H9 (cell line): ENCODE results near the gene FAM210B. TPM values are rescaled to one million over a fixed set of nuclear protein-coding genes. Genes with fewer than 3 reads are reported as not detected.

ENCODE experiments used
- DNase-seq: peaks from one replicate; pipeline ENCODE4 v3.0.0-alpha.2; 2017
- H2AFZ ChIP-seq: one replicate; pipeline ENCODE4 v1.6.1; 2013; ENCODE audit warnings: mild to moderate bottlenecking, low read length, control low read depth, moderate library complexity
- H2AK5ac ChIP-seq: 2 replicates; pipeline ENCODE4 v1.6.1; 2013; ENCODE audit warnings: low read length, control low read depth, mixed read lengths; ENCODE audit not compliant: insufficient read length
- H2BK120ac ChIP-seq: one replicate; pipeline ENCODE4 v1.6.1; 2013; ENCODE audit warnings: low read depth, mild to moderate bottlenecking, low read length, control low read depth, inconsistent platforms; ENCODE audit not compliant: poor library complexity, severe bottlenecking
- H2BK12ac ChIP-seq: 2 replicates; pipeline ENCODE4 v1.6.1; 2013; ENCODE audit warnings: low read length, control low read depth, mixed read lengths, low read depth; ENCODE audit not compliant: insufficient read length
- H2BK15ac ChIP-seq: 2 replicates; pipeline ENCODE4 v1.6.1; 2013; ENCODE audit warnings: low read depth, low read length, control low read depth
- H2BK20ac ChIP-seq: one replicate; pipeline ENCODE4 v1.6.1; 2013; ENCODE audit warnings: low read depth, mild to moderate bottlenecking, low read length, control low read depth, inconsistent platforms; ENCODE audit not compliant: poor library complexity, severe bottlenecking
- H2BK5ac ChIP-seq: 2 replicates; pipeline ENCODE4 v1.6.1; 2013; ENCODE audit warnings: low read length, control low read depth, mixed read lengths; ENCODE audit not compliant: insufficient read length
- H3K14ac ChIP-seq: 2 replicates; pipeline ENCODE4 v1.6.1; 2013; ENCODE audit warnings: low read length, control low read depth; ENCODE audit not compliant: insufficient read depth
- H3K18ac ChIP-seq: 2 replicates; pipeline ENCODE4 v1.6.1; 2013; ENCODE audit warnings: low read depth, mild to moderate bottlenecking, mixed read lengths, low read length, control low read depth; ENCODE audit not compliant: insufficient read length
- H3K23ac ChIP-seq: 2 replicates; pipeline ENCODE4 v1.6.1; 2013; ENCODE audit warnings: low read length, control low read depth, mixed read lengths, low read depth; ENCODE audit not compliant: insufficient read length
- H3K23me2 ChIP-seq: 2 replicates; pipeline ENCODE4 v1.6.1; 2013; ENCODE audit warnings: low read depth, mild to moderate bottlenecking, mixed read lengths, low read length, control low read depth; ENCODE audit not compliant: insufficient read length, poor library complexity, severe bottlenecking
- H3K27ac ChIP-seq: 2 replicates; pipeline ENCODE4 v1.5.1; 2013; ENCODE audit warnings: low read length, control low read depth, mixed read lengths, low read depth; ENCODE audit not compliant: insufficient read length
- H3K27me3 ChIP-seq: 2 replicates; pipeline ENCODE4 v1.6.1; 2013; ENCODE audit warnings: low read length, control low read depth, inconsistent platforms; ENCODE audit not compliant: insufficient read depth
- H3K4ac ChIP-seq: 2 replicates; pipeline ENCODE4 v1.6.1; 2013; ENCODE audit warnings: low read depth, mild to moderate bottlenecking, control low read depth, inconsistent platforms, low read length, moderate library complexity
- H3K4me1 ChIP-seq: 2 replicates; pipeline ENCODE4 v1.6.1; 2013; ENCODE audit warnings: low read length, control low read depth, inconsistent platforms; ENCODE audit not compliant: insufficient read depth
- H3K4me2 ChIP-seq: 2 replicates; pipeline ENCODE4 v1.6.1; 2013; ENCODE audit warnings: low read length, control low read depth, mixed read lengths; ENCODE audit not compliant: insufficient read length, insufficient read depth
- H3K56ac ChIP-seq: 2 replicates; pipeline ENCODE4 v1.6.1; 2013; ENCODE audit warnings: low read depth, mild to moderate bottlenecking, mixed read lengths, low read length, control low read depth; ENCODE audit not compliant: insufficient read length
- H3K79me1 ChIP-seq: 2 replicates; pipeline ENCODE4 v1.6.1; 2013; ENCODE audit warnings: low read depth, mild to moderate bottlenecking, moderate library complexity, low read length, control low read depth, inconsistent platforms; ENCODE audit not compliant: insufficient read depth, poor library complexity, severe bottlenecking
- H3K79me2 ChIP-seq: 2 replicates; pipeline ENCODE4 v1.6.1; 2013; ENCODE audit warnings: low read length, control low read depth, inconsistent platforms; ENCODE audit not compliant: insufficient read depth
- H3K9ac ChIP-seq: 2 replicates; pipeline ENCODE4 v1.6.1; 2013; ENCODE audit warnings: low read length, control low read depth, mixed read lengths; ENCODE audit not compliant: insufficient read length; ENCODE audit errors: extremely low read depth
- H3K9me3 ChIP-seq: one replicate; pipeline ENCODE4 v1.6.1; 2013; ENCODE audit warnings: low read depth, low read length, inconsistent platforms; ENCODE audit not compliant: control insufficient read depth
- H3T11ph ChIP-seq: one replicate; pipeline ENCODE4 v1.6.1; 2013; ENCODE audit warnings: mild to moderate bottlenecking, low read length, control low read depth, inconsistent platforms
- H4K20me1 ChIP-seq: one replicate; pipeline ENCODE4 v1.6.1; 2013; ENCODE audit not compliant: control insufficient read depth, insufficient read length, insufficient read depth
- H4K5ac ChIP-seq: 2 replicates; pipeline ENCODE4 v1.6.1; 2013; ENCODE audit warnings: low read depth, mild to moderate bottlenecking, mixed read lengths, low read length, control low read depth; ENCODE audit not compliant: insufficient read length
- H4K8ac ChIP-seq: replicated peaks from 2 replicates; pipeline ENCODE4 v1.6.1; 2013; ENCODE audit warnings: low read length, control low read depth, mixed read lengths, low read depth; ENCODE audit not compliant: insufficient read length
- H4K91ac ChIP-seq: 2 replicates; pipeline ENCODE4 v1.6.1; 2013; ENCODE audit warnings: low read depth, mild to moderate bottlenecking, moderate library complexity, mixed read lengths, low read length, control low read depth; ENCODE audit not compliant: insufficient read length
- H3K27ac Mint-ChIP-seq, 3 experiments: 2 replicates in 2 of 3; 3 replicates in 1 of 3; pipeline ENCODE4 v1.8.0; 2020 to 2021; ENCODE audit warnings: mixed read lengths in 3 of 3, mild to moderate bottlenecking in 1 of 3, moderate library complexity in 1 of 3
- H3K27me3 Mint-ChIP-seq: 2 replicates; pipeline ENCODE4 v1.8.0; 2021; ENCODE audit warnings: low read depth, mild to moderate bottlenecking, moderate library complexity, mixed read lengths
- H3K36me3 Mint-ChIP-seq, 3 experiments: 2 replicates in 2 of 3; 3 replicates in 1 of 3; pipeline ENCODE4 v1.8.0; 2020 to 2021; ENCODE audit warnings: low read depth in 3 of 3, mixed read lengths in 3 of 3; ENCODE audit not compliant: insufficient read depth in 1 of 3
- H3K4me1 Mint-ChIP-seq, 2 experiments: 2 replicates each; pipeline ENCODE4 v1.8.0; 2020; ENCODE audit warnings: mixed read lengths in 2 of 2
- H3K4me3 Mint-ChIP-seq, 2 experiments: 2 replicates in 1 of 2; 3 replicates in 1 of 2; pipeline ENCODE4 v1.8.0; 2020 to 2021; ENCODE audit warnings: mild to moderate bottlenecking in 2 of 2, mixed read lengths in 2 of 2, moderate library complexity in 1 of 2
- H3K9me3 Mint-ChIP-seq, 2 experiments: 2 replicates in 1 of 2; 3 replicates in 1 of 2; pipeline ENCODE4 v1.8.0; 2020; ENCODE audit warnings: mild to moderate bottlenecking in 2 of 2, mixed read lengths in 2 of 2, moderate library complexity in 1 of 2
- WGBS: extraction: QIAGEN DNeasy Blood & Tissue Kit; methylation state at CpG from one replicate; pipeline ENCODE4 v1.1.7; 2013; ENCODE audit warnings: missing lambda C conversion rate, low lambda C conversion rate, mixed read lengths; ENCODE audit not compliant: insufficient read length; ENCODE audit errors: extremely low coverage; 5-methylcytosine and 5-hydroxymethylcytosine counted together
- total RNA-seq: library from RNA; stranded (reverse); gene quantifications from 2 replicates; pipeline ENCODE4 v1.2.1, GENCODE V29; 2021
- TF ChIP-seq, protein P1 (sequence below): fragments of 200-600 bp; sonication (generic); conservative IDR thresholded peaks from 3 replicates; pipeline ENCODE4 v1.8.0; 2021; ENCODE audit warnings: antibody characterized with exemption, mild to moderate bottlenecking

Gene FAM210B
- total RNA-seq, 1 experiment from 2014 or later: 24.2 TPM

- no peak overlapping the region for H3K4ac ChIP-seq
- H2AK5ac ChIP-seq: no peak overlapping the region
- no peak overlapping the region for H2BK5ac ChIP-seq
- no peak overlapping the region for H3K18ac ChIP-seq
- no peak overlapping the region for H3K56ac ChIP-seq
- Mint-ChIP-seq H3K4me1 (no peaks in the 10 kb centered on the region), H3K36me3 (peaks cover 53 to 91% (median 78%) of the 10 kb centered on the region in 3 experiments), H3K9me3 (no peaks in the 10 kb centered on the region), H3K4me3 (no peak overlapping the region), H3K27ac (no peak overlapping the region), H3K27me3 (no peaks in the 10 kb centered on the region)
- no peak overlapping the region for H3K27ac ChIP-seq
- H4K5ac ChIP-seq: no peak overlapping the region
- H3K9me3 ChIP-seq: no peaks in the 10 kb centered on the region
- no peaks in the 10 kb centered on the region for H3K27me3 ChIP-seq
- H2BK120ac ChIP-seq: no peak overlapping the region
- no peak overlapping the region for H2BK15ac ChIP-seq
- no peak overlapping the region for H3K23ac ChIP-seq
- H4K20me1 ChIP-seq: no peaks in the 10 kb centered on the region
- no peaks in the 10 kb centered on the region for H3K23me2 ChIP-seq
- TF ChIP-seq, protein P1, sequence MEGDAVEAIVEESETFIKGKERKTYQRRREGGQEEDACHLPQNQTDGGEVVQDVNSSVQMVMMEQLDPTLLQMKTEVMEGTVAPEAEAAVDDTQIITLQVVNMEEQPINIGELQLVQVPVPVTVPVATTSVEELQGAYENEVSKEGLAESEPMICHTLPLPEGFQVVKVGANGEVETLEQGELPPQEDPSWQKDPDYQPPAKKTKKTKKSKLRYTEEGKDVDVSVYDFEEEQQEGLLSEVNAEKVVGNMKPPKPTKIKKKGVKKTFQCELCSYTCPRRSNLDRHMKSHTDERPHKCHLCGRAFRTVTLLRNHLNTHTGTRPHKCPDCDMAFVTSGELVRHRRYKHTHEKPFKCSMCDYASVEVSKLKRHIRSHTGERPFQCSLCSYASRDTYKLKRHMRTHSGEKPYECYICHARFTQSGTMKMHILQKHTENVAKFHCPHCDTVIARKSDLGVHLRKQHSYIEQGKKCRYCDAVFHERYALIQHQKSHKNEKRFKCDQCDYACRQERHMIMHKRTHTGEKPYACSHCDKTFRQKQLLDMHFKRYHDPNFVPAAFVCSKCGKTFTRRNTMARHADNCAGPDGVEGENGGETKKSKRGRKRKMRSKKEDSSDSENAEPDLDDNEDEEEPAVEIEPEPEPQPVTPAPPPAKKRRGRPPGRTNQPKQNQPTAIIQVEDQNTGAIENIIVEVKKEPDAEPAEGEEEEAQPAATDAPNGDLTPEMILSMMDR: no peak
- no peak overlapping the region for H3T11ph ChIP-seq
- H3K4me2 ChIP-seq: no peak overlapping the region
- peaks cover 9% of the 10 kb centered on the region for H3K79me1 ChIP-seq
- WGBS: no CpG with 5 or more reads among the region's 1 CpG
- no peak overlapping the region for H2BK20ac ChIP-seq
- no peak overlapping the region for H4K8ac ChIP-seq
- H2AFZ ChIP-seq: no peak overlapping the region
- DNase-seq: no peak
- peaks cover 4% of the 10 kb centered on the region; the same call in 1 of the 2 replicates for H3K79me2 ChIP-seq
- no peak overlapping the region for H4K91ac ChIP-seq
- H3K4me1 ChIP-seq: no peaks in the 10 kb centered on the region
- no peak overlapping the region for H3K9ac ChIP-seq
- H3K14ac ChIP-seq: no peak overlapping the region
- no peak overlapping the region for H2BK12ac ChIP-seq
Observed at GRCh38 chr20:56373942-56374341, 15.2 kb downstream of the FAM210B start.
